Vagina (tissue), 2 donors: ENCODE measurements around the gene B3GNT4. TPM values are rescaled to one million over a fixed set of nuclear protein-coding genes. Genes with fewer than 3 reads are reported as not detected.

Source experiments
- DNase-seq, 2 donors: peaks; one replicate each; pipeline ENCODE4 v3.0.0-alpha.2; 2017; ENCODE audit errors: extremely low spot score in 2 of 2
- H3K27ac ChIP-seq: fragments of 200-600 bp; sonication (generic); one replicate; pipeline ENCODE4 v1.5.1; 2019
- H3K27me3 ChIP-seq: fragments of 200-600 bp; sonication (generic); one replicate; pipeline ENCODE4 v1.5.1; 2019
- H3K36me3 ChIP-seq, 2 donors: fragments of 200-600 bp; sonication (generic); one replicate each; pipeline ENCODE4 v1.5.1; 2017 to 2019
- H3K4me1 ChIP-seq: fragments of 200-600 bp; sonication (generic); one replicate; pipeline ENCODE4 v1.5.1; 2019
- H3K4me3 ChIP-seq, 2 donors: fragments of 200-600 bp; sonication (generic); 1 replicate in 1 of 2; 2 replicates in 1 of 2; pipeline ENCODE4 v1.5.1; 2016 to 2019
- H3K9me3 ChIP-seq: fragments of 200-600 bp; sonication (generic); one replicate; pipeline ENCODE4 v1.5.1; 2019
- POLR2A ChIP-seq, 2 donors: fragments of 450-650 bp; IDR thresholded peaks; one replicate each; pipeline ENCODE4 v1.6.1; 2017; ENCODE audit warnings: antibody characterized with exemption in 2 of 2, mild to moderate bottlenecking in 2 of 2, moderate library complexity in 2 of 2
- POLR2AphosphoS5 ChIP-seq, 2 donors: sonication (generic); formaldehyde crosslinking; IDR thresholded peaks; one replicate each; pipeline ENCODE4 v1.9.0; 2017; ENCODE audit warnings: antibody characterized with exemption in 2 of 2, mild to moderate bottlenecking in 2 of 2, low read depth in 1 of 2; ENCODE audit not compliant: insufficient read depth in 1 of 2
- intact Hi-C: fragments of 100-400 bp; cut with DNase I; formaldehyde crosslinking; loops from one replicate; pipeline ENCODE4 v1.15.1; 2023
- total RNA-seq: library from RNA; depleted of rRNA; stranded (reverse); fragments of >200 nt; gene quantifications from one replicate; pipeline ENCODE4 v1.2.3, GENCODE V29; 2016
- TF ChIP-seq, protein P1 (sequence below), 3 experiments: fragments of 450-650 bp in 2 of 3; fragments of 200-600 bp in 1 of 3; sonication (generic) in 1 of 3; IDR thresholded peaks; one replicate each; pipeline ENCODE4 v1.5.1; 2017 to 2019; ENCODE audit warnings: antibody characterized with exemption in 3 of 3, mild to moderate bottlenecking in 2 of 3, moderate library complexity in 2 of 3

The B3GNT4 gene
- total RNA-seq, 1 donor from 2014 or later = 2.9 TPM

DNA sequence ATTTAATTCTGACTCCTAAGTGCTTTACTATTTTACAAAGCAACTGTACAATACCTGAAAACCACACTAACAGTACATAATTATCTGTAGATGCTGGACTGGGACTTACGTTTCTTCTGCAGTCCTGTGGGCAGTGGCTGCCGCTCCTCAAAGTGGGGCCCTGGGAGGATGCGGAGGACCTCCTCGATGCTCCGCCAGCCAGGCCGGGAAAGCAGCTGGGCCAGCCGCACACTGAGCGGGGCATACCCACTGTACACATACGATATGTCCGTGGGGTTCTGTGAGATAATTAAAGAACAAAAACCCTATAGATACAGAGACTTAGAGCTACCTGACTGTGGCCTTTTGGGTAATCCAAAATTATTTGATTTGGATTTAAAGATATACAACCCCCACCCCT, 29.2 kb downstream of the B3GNT4 start:
- Histone ChIP-seq H3K9me3 (no peaks in the 10 kb centered on the region), H3K27me3 (no peaks in the 10 kb centered on the region), H3K36me3 (peaks cover 3 to 55% of the 10 kb centered on the region in 2 donors), H3K4me1 (no peaks in the 10 kb centered on the region), H3K4me3 (no peak overlapping the region), H3K27ac (no peak overlapping the region)
- no peak for DNase-seq
- intact Hi-C loops = no loop called here
- TF ChIP-seq POLR2AphosphoS5 (IDR thresholded peaks at IDR 0.05; ENCODE audit: insufficient read depth in 1 of 2, low read depth in 1 of 2) (no peak), POLR2A (IDR thresholded peaks at IDR 0.05) (no peak)
- TF ChIP-seq, protein P1, sequence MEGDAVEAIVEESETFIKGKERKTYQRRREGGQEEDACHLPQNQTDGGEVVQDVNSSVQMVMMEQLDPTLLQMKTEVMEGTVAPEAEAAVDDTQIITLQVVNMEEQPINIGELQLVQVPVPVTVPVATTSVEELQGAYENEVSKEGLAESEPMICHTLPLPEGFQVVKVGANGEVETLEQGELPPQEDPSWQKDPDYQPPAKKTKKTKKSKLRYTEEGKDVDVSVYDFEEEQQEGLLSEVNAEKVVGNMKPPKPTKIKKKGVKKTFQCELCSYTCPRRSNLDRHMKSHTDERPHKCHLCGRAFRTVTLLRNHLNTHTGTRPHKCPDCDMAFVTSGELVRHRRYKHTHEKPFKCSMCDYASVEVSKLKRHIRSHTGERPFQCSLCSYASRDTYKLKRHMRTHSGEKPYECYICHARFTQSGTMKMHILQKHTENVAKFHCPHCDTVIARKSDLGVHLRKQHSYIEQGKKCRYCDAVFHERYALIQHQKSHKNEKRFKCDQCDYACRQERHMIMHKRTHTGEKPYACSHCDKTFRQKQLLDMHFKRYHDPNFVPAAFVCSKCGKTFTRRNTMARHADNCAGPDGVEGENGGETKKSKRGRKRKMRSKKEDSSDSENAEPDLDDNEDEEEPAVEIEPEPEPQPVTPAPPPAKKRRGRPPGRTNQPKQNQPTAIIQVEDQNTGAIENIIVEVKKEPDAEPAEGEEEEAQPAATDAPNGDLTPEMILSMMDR (IDR thresholded peaks at IDR 0.05) = no peak

DNA sequence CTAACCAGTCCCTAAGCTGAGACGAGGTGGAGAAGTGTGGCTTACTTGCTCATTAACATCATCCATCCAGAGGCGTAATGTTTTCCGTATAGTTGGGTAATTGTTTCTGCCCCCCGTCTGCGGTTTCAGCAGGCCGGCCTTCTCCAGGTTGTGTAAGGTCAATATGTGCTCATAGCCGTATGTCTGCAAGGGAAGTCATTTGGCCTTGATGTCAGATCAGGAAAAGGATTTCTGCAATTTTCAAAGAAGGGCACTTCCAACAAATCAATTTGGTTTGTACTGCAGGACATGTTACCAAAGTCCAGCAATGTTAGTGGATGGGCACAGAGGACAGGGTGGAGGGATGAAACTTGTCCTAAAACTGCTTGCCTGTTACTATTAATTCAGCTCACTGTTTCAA, 32.2 kb downstream of the B3GNT4 start:
- no peak for TF ChIP-seq POLR2A (IDR thresholded peaks at IDR 0.05)
- no peak for TF ChIP-seq POLR2AphosphoS5 (IDR thresholded peaks at IDR 0.05; ENCODE audit: insufficient read depth in 1 of 2, low read depth in 1 of 2)
- TF ChIP-seq, protein P1 (IDR thresholded peaks at IDR 0.05) = no peak
- Histone ChIP-seq H3K4me3 (no peak overlapping the region), H3K9me3 (no peaks in the 10 kb centered on the region), H3K27me3 (no peaks in the 10 kb centered on the region), H3K36me3 (peaks cover 3 to 55% of the 10 kb centered on the region in 2 donors), H3K4me1 (no peaks in the 10 kb centered on the region), H3K27ac (no peak overlapping the region)
- DNase-seq = no peak
- intact Hi-C loops = no loop called here

DNA sequence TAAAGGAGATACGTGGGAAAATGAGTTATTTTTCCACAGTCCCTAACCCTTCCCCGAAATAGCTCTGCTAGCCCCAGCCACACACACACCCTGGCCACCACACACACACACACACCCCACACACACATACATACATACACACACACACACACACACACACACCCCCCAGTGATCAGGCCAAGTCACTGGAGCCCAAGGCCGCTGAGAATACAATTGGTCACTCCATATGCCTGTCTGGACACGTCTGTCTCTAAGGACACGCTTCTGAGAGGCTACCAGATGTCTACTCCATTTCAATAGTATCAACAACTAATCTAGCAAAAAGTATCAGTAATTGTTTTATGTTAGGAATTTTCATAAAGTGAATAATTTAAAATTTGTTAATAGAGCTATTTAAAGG, 35.4 kb downstream of the B3GNT4 start:
- Histone ChIP-seq H3K4me3 (no peak overlapping the region), H3K9me3 (no peaks in the 10 kb centered on the region), H3K36me3 (peaks cover 3 to 44% of the 10 kb centered on the region in 2 donors), H3K27me3 (no peaks in the 10 kb centered on the region), H3K4me1 (no peaks in the 10 kb centered on the region), H3K27ac (no peak overlapping the region)
- no peak for TF ChIP-seq POLR2A (IDR thresholded peaks at IDR 0.05)
- no peak for TF ChIP-seq POLR2AphosphoS5 (IDR thresholded peaks at IDR 0.05; ENCODE audit: insufficient read depth in 1 of 2, low read depth in 1 of 2)
- TF ChIP-seq, protein P1 (IDR thresholded peaks at IDR 0.05) = no peak
- no peak for DNase-seq
- intact Hi-C loops = no loop called here

DNA sequence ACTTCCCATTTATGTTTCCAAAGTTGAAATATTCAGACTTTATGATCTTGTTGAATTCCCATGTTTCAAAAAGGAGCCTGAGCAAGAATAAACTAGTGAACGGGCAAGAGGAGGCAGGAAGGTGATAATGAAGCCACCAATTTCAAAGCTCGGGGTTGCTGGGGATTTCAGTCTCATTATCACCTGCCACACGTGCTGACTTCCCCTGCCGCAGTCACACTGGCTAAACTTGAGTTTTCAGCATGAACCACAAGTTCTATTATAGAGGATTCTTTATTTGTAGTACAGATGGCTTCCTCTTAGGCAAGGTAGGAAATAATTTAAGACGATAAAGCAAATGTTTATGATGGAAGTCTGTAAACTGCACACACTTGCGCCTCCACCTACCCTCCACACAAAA, 40.5 kb downstream of the B3GNT4 start:
- no peak for TF ChIP-seq POLR2AphosphoS5 (IDR thresholded peaks at IDR 0.05; ENCODE audit: insufficient read depth in 1 of 2, low read depth in 1 of 2)
- H3K4me1 ChIP-seq = no peaks in the 10 kb centered on the region
- DNase-seq = no peak
- H3K9me3 ChIP-seq = no peaks in the 10 kb centered on the region
- H3K27ac ChIP-seq = no peak overlapping the region
- H3K4me3 ChIP-seq = no peak overlapping the region
- peaks cover 0 to 18% of the 10 kb centered on the region in 2 donors for H3K36me3 ChIP-seq
- intact Hi-C loops = no loop called here
- no peaks in the 10 kb centered on the region for H3K27me3 ChIP-seq

DNA sequence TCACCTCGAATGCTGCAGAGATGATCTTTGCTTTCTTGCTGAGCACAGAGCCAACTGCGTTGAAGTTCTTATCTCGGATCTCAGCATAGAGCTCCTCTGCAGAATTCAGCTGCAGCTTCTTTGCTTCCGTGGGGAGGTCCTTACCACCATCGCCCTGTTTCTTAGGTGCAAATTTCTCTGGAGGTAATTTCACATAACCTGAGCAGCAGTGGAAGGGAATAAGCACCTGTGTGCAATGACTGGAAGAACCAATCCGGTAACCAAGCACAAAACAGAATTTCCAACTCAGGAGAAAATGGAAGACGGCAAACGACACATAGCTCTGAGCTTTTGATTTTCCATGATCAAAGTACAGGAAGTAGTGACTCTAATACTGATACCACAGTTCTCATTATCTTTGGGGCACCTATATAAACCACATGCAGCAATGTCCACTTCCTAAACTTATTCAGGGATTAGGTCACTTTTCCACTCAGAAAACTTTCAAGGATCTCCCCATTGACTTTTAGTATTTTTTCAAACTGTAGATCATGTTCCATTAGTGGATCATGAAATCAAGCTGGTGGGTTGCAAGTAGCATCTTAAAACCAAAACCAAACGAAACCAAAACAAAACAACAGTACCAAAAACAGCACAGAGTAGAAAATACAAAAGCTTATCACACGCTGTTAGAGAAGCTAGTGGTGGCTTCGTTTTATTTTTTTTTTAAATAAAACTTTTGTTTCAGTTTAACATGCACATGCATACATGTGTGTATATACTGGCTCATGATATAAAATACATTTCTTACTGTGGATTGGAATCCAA, 41.3 kb downstream of the B3GNT4 start:
- Histone ChIP-seq H3K9me3 (no peaks in the 10 kb centered on the region), H3K4me1 (no peaks in the 10 kb centered on the region), H3K36me3 (peaks cover 0 to 26% of the 10 kb centered on the region in 2 donors), H3K4me3 (no peak overlapping the region), H3K27ac (no peak overlapping the region), H3K27me3 (no peaks in the 10 kb centered on the region)
- intact Hi-C loops = no loop called here
- no peak for TF ChIP-seq POLR2A (IDR thresholded peaks at IDR 0.05)
- DNase-seq = no peak

DNA sequence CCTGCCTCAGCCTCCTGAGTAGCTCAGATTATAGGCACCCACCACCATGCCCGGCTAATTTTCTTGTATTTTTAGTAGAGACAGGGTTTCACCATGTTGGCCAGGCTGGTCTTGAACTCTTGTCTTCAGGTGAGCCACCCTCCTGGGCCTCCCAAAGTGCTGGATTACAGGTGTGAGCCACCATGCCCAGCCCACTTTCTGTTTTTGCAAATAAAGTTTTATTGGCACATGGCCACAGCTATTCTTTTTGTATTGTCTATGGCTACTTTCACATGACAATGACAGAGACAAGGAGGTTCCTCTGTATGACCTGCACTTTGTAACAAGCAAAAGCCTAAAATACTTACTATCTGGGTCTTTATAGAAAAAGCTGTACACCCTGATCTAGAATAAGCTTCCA, 42.0 kb downstream of the B3GNT4 start:
- no peak overlapping the region for H3K4me3 ChIP-seq
- intact Hi-C loops = no loop called here
- no peak overlapping the region for H3K27ac ChIP-seq
- no peak for TF ChIP-seq POLR2A (IDR thresholded peaks at IDR 0.05)
- no peak for TF ChIP-seq POLR2AphosphoS5 (IDR thresholded peaks at IDR 0.05; ENCODE audit: insufficient read depth in 1 of 2, low read depth in 1 of 2)
- TF ChIP-seq, protein P1 (IDR thresholded peaks at IDR 0.05) = no peak
- no peaks in the 10 kb centered on the region for H3K27me3 ChIP-seq
- H3K36me3 ChIP-seq = peaks cover 0 to 34% of the 10 kb centered on the region in 2 donors
- no peak for DNase-seq
- H3K9me3 ChIP-seq = no peaks in the 10 kb centered on the region
- no peaks in the 10 kb centered on the region for H3K4me1 ChIP-seq
